HG03342 (cell line): Measurements from ENCODE around the gene IFT52.
"Not testable (repeated sequence)": the region's sequence is repeated elsewhere in the genome, so short reads cannot be mapped to it uniquely, and the experiment has no call there.

ENCODE experiments used
- ATAC-seq: cut with Tn5 transposase; IDR thresholded peaks from one replicate; pipeline ENCODE4 v1.9.1; 2021; ENCODE audit warnings: mild to moderate bottlenecking, moderate library complexity; ENCODE audit not compliant: unreplicated experiment

The IFT52 gene

GRCh38 chr20:43642548-43642947, 51.8 kb downstream of the IFT52 start:
- no peak for ATAC-seq

GRCh38 chr20:43650997-43651525, 60.3 kb downstream of the IFT52 start:
- no peak for ATAC-seq

- not testable (repeated sequence) for ATAC-seq
Observed at GRCh38 chr20:43651650-43652184, 61.0 kb downstream of the IFT52 start.

GRCh38 chr20:43653966-43654365, 63.2 kb downstream of the IFT52 start:
- no peak for ATAC-seq

- not testable (repeated sequence) for ATAC-seq
Observed at GRCh38 chr20:43655176-43655575, 64.4 kb downstream of the IFT52 start.

- ATAC-seq: no peak
Observed at GRCh38 chr20:43655937-43656336, 65.2 kb downstream of the IFT52 start.

- peak; percentile 3 for ATAC-seq
Observed at GRCh38 chr20:43658069-43658722, 67.5 kb downstream of the IFT52 start.

GRCh38 chr20:43658723-43659419, 68.1 kb downstream of the IFT52 start:
- no peak for ATAC-seq

- no peak for ATAC-seq
Observed at GRCh38 chr20:43662943-43663655, 72.4 kb downstream of the IFT52 start.

- no peak for ATAC-seq
Observed at GRCh38 chr20:43665466-43666176, 74.9 kb downstream of the IFT52 start.

- ATAC-seq: peak; percentile 84
Observed at GRCh38 chr20:43666376-43667328, 75.9 kb downstream of the IFT52 start, which contains the start of gene MYBL2. MYBL2 (plus strand) TSS chr20:43667114; CDS start chr20:43667284, 170 bp downstream.

- ATAC-seq: peak; percentile 14
Observed at GRCh38 chr20:43667341-43668132, 76.8 kb downstream of the IFT52 start.

- ATAC-seq: no peak
Observed at GRCh38 chr20:43669332-43669731, 78.6 kb downstream of the IFT52 start.

- no peak for ATAC-seq
Observed at GRCh38 chr20:43670423-43670822, 79.7 kb downstream of the IFT52 start.

- ATAC-seq: no peak
Observed at GRCh38 chr20:43676368-43676767, 85.6 kb downstream of the IFT52 start.

- no peak for ATAC-seq
Observed at GRCh38 chr20:43680981-43681380, 90.2 kb downstream of the IFT52 start.

- ATAC-seq: peak; percentile 26
Observed at GRCh38 chr20:43681468-43681942, 90.8 kb downstream of the IFT52 start.

GRCh38 chr20:43681991-43682410, 91.3 kb downstream of the IFT52 start:
- peak; percentile 88 for ATAC-seq
